Activated naive CD4-positive, alpha-beta T cell treated with anti-CD3 and anti-CD28 coated beads for 36 hours (primary cell): ENCODE data around the gene SLC25A45. TPM values are rescaled to one million over a fixed set of nuclear protein-coding genes. Genes with fewer than 3 reads are reported as not detected.
A peak's percentile ranks its signal among the peaks of the same experiment; 100 is the strongest.
"Not testable (repeated sequence)": the region's sequence is repeated elsewhere in the genome, so short reads cannot be mapped to it uniquely, and the experiment has no call there.

Experiments
- CTCF ChIA-PET: fragments of 350-600 bp; sonication (Branson Sonifier 250); formaldehyde crosslinking; loops from one replicate; lab custom pipeline; 2021; ENCODE audit warnings: antibody characterized with exemption; lab: Charles Lee
- DNase-seq: peaks from one replicate; pipeline ENCODE4 v3.0.0-alpha.2; 2020
- H3K27ac Mint-ChIP-seq: one replicate; pipeline ENCODE4 v1.8.0; 2021; ENCODE audit warnings: mild to moderate bottlenecking, mixed read lengths
- H3K27me3 Mint-ChIP-seq: one replicate; pipeline ENCODE4 v1.8.0; 2021; ENCODE audit warnings: low read depth, mixed read lengths
- H3K36me3 Mint-ChIP-seq: one replicate; pipeline ENCODE4 v1.8.0; 2021; ENCODE audit warnings: low read depth, mixed read lengths
- H3K4me1 Mint-ChIP-seq: one replicate; pipeline ENCODE4 v1.8.0; 2021; ENCODE audit warnings: low read depth, mixed read lengths
- H3K4me3 Mint-ChIP-seq: one replicate; pipeline ENCODE4 v1.8.0; 2021; ENCODE audit warnings: mild to moderate bottlenecking, moderate library complexity, mixed read lengths
- H3K9me3 Mint-ChIP-seq: one replicate; pipeline ENCODE4 v1.8.0; 2021; ENCODE audit warnings: mixed read lengths
- intact Hi-C: fragments of 100-400 bp; cut with micrococcal nuclease; formaldehyde crosslinking; loops from one replicate; pipeline ENCODE4 v1.15.1; 2023
- total RNA-seq, 2 experiments: library from RNA; stranded (reverse); gene quantifications; one replicate each; pipeline ENCODE4 v1.2.3, GENCODE V29; 2021

The SLC25A45 gene
- total RNA-seq, 2 experiments from 2014 or later = 10.4 to 12.1 TPM

DNA sequence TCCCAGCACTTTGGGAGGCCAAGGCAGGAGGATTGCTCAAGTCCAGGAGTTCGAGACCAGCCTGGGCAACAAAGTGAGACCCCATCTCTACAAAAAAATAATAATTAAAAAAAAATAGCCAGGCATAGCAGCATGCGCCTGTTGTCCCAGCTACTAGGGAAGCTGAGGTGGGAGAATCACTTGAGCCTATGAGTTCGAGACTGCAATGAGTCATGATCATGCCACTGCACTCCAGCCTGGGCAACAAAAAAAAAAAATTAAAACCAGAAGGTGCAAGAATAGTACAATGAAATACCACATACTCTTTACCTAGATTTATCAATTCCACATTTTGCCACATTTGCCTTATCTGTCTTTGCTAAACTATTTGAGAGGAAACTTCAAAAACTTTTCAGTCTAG is 40.6 kb downstream of the SLC25A45 start:
- DNase-seq = no peak
- no peak overlapping the region for H3K4me3 Mint-ChIP-seq
- no peaks in the 10 kb centered on the region for H3K9me3 Mint-ChIP-seq
- H3K36me3 Mint-ChIP-seq = peaks cover 22% of the 10 kb centered on the region
- intact Hi-C loops = no loop called here
- no peaks in the 10 kb centered on the region for H3K27me3 Mint-ChIP-seq
- no peak overlapping the region for H3K27ac Mint-ChIP-seq
- peaks cover 19% of the 10 kb centered on the region for H3K4me1 Mint-ChIP-seq
- CTCF ChIA-PET = interaction anchor here (1.0 kb wide), 1 partner anchor 26 kb away, joined by 4 read pairs; no protein-coding TSS in a partner anchor

DNA sequence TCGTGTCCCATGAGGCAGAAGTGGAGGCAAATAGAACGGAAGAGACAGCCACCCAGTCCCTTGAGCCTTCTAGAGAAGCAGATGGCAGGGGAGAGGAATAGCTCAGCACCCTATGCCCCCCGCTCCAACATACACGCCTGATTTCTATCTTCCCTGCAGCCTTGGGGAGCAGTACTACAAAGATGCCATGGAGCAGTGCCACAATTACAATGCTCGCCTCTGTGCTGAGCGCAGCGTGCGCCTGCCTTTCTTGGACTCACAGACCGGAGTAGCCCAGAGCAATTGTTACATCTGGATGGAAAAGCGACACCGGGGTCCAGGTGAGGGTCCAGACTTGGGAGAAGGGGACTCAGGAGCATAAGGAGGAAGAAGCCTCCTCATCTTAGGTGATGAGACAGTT is 42.2 kb downstream of the SLC25A45 start:
- H3K4me3 Mint-ChIP-seq = no peak overlapping the region
- no peak for DNase-seq
- H3K27me3 Mint-ChIP-seq = no peaks in the 10 kb centered on the region
- peaks cover 28% of the 10 kb centered on the region for H3K4me1 Mint-ChIP-seq
- H3K9me3 Mint-ChIP-seq = no peaks in the 10 kb centered on the region
- intact Hi-C loops = no loop called here
- peaks cover 19% of the 10 kb centered on the region for H3K36me3 Mint-ChIP-seq
- H3K27ac Mint-ChIP-seq = no peak overlapping the region
- CTCF ChIA-PET = interaction anchor here (1.0 kb wide), 1 partner anchor 11 kb away, joined by 3 read pairs; no protein-coding TSS in a partner anchor

- CTCF ChIA-PET = interaction anchor here (1.0 to 2.6 kb wide), 4 partner anchors 9 to 172 kb away, joined by 3 to 9 read pairs (median 6); partner anchors contain the start of gene CDC42EP2
- Mint-ChIP-seq H3K27ac (no peak overlapping the region), H3K9me3 (no peaks in the 10 kb centered on the region), H3K27me3 (no peaks in the 10 kb centered on the region), H3K4me3 (no peak overlapping the region), H3K4me1 (peaks cover 36% of the 10 kb centered on the region), H3K36me3 (peaks cover 18% of the 10 kb centered on the region)
- intact Hi-C loops = no loop called here
- DNase-seq = no peak
Measured at GRCh38 chr11:65338676-65339075, 43.8 kb downstream of the SLC25A45 start.

GRCh38 chr11:65334696-65335295 is 47.6 kb downstream of the SLC25A45 start:
- intact Hi-C loops = loop anchor here (5.0 kb wide), 5 partner anchors 57 to 222 kb away; partner anchors contain the start of genes POLA2 and TM7SF2
- DNase-seq = no peak
- Mint-ChIP-seq H3K9me3 (no peaks in the 10 kb centered on the region), H3K27me3 (no peaks in the 10 kb centered on the region), H3K4me1 (peaks cover 34% of the 10 kb centered on the region), H3K4me3 (peak overlapping the region; percentile 93), H3K27ac (peak overlapping the region; percentile 85), H3K36me3 (peaks cover 7% of the 10 kb centered on the region)
- CTCF ChIA-PET = interaction anchor here (0.6 to 9.2 kb wide), 3 partner anchors 18 to 30 kb away, joined by 4 to 161 read pairs (median 7); partner anchors contain the start of gene CDC42EP2

GRCh38 chr11:65332591-65332990 is 49.9 kb downstream of the SLC25A45 start:
- CTCF ChIA-PET = interaction anchor here (0.6 to 9.2 kb wide), 11 partner anchors 16 to 234 kb away, joined by 3 to 161 read pairs (median 5); partner anchors contain the start of genes CAPN1, CDC42EP2 and POLA2
- H3K9me3 Mint-ChIP-seq, H3K27me3 Mint-ChIP-seq, DNase-seq, H3K27ac Mint-ChIP-seq, H3K4me3 Mint-ChIP-seq, H3K36me3 Mint-ChIP-seq: not testable (repeated sequence)
- intact Hi-C loops = loop anchor here (2.0 to 5.0 kb wide), 6 partner anchors 22 to 220 kb away; partner anchors contain the start of genes POLA2, TIGD3 and TM7SF2
- H3K4me1 Mint-ChIP-seq = peaks cover 23% of the 10 kb centered on the region

DNA sequence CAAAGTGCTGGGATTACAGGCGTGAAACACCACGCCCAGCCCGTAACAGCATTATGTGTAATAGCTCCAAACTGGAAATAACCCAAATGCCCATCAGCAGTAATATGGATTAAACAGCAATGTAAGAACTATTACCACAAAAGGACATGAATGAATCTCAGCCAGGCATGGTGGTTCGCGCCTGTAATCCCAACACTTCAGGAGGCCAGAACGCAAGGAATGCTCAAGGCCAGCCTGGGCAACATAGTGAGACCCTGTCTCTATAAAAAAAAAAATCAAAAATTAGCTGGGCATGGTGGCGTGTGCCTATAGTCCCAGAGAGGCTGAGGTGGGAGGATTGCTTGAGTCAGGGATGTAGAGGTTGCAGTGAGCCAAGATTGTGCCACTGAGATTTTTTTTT is 51.9 kb downstream of the SLC25A45 start:
- Mint-ChIP-seq H3K9me3 (no peaks in the 10 kb centered on the region), H3K27ac (no peak overlapping the region), H3K36me3 (peaks cover 5% of the 10 kb centered on the region), H3K27me3 (no peaks in the 10 kb centered on the region), H3K4me3 (no peak overlapping the region), H3K4me1 (peaks cover 17% of the 10 kb centered on the region)
- no peak for DNase-seq
- CTCF ChIA-PET = interaction anchor here (0.5 to 9.2 kb wide), 33 partner anchors 8 to 721 kb away, joined by 3 to 161 read pairs (median 4); partner anchors contain the start of genes CAPN1, CDC42EP2 and POLA2
- intact Hi-C loops = loop anchor here (1.0 to 5.0 kb wide), 8 partner anchors 15 to 318 kb away; partner anchors contain the start of genes POLA2 and TM7SF2

DNA sequence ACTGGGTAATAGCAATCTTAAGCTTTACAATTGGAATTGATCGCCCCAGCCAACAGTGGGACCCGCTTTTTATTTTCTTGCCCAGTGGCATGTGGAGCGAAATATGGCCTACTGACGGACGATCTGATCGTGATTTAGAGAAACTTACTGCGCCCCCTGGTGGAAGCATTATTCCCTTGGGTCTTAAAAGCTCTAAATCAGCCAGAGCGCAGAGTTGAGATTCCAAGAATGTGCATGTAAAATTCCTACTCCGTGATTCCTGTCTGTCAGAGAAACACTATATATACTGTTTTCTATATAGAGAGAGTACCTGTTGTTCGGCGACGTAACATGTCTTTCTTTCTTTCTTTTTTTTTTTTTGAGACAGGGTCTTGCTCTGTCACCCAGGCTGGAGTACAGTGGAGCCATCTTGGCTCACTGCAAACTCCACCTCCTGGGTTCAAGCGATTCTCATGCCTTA is 52.5 kb downstream of the SLC25A45 start:
- intact Hi-C loops = loop anchor here (1.0 to 5.0 kb wide), 8 partner anchors 15 to 317 kb away; partner anchors contain the start of genes POLA2 and TM7SF2
- no peaks in the 10 kb centered on the region for H3K9me3 Mint-ChIP-seq
- DNase-seq = peak; percentile 96
- no peaks in the 10 kb centered on the region for H3K27me3 Mint-ChIP-seq
- H3K4me1 Mint-ChIP-seq = peaks cover 11% of the 10 kb centered on the region
- no peak overlapping the region for H3K27ac Mint-ChIP-seq
- H3K4me3 Mint-ChIP-seq = no peak overlapping the region
- H3K36me3 Mint-ChIP-seq = peaks cover 2% of the 10 kb centered on the region
- CTCF ChIA-PET = interaction anchor here (0.5 to 9.2 kb wide), 43 partner anchors 8 to 514 kb away, joined by 3 to 161 read pairs (median 4); partner anchors contain the start of genes CDC42EP2 and POLA2

DNA sequence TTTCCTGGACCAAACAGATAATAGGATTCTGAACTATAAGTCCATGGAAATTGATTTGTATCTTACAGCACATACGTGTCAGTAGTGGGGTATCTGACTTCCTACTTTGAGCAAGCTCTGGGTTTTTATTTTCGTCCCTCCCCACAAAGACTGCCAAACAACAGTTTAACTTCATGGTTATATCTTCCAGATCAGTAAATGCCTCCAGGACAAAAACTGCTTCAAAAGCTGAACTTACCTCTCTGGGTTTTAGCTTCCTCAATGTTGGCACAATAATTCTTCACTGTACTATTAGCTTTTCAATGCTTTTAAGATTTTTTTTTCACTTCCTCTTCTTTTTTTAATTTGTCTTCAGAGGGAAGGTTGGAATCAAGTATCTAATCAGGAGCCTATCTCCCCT is 53.0 kb downstream of the SLC25A45 start:
- Mint-ChIP-seq H3K27me3 (no peaks in the 10 kb centered on the region), H3K4me3 (no peak overlapping the region), H3K9me3 (no peaks in the 10 kb centered on the region), H3K4me1 (peaks cover 6% of the 10 kb centered on the region), H3K27ac (no peak overlapping the region), H3K36me3 (peaks cover 2% of the 10 kb centered on the region)
- intact Hi-C loops = no loop called here
- CTCF ChIA-PET = interaction anchor here (0.5 to 9.2 kb wide), 46 partner anchors 9 to 514 kb away, joined by 3 to 161 read pairs (median 4); partner anchors contain the start of genes CDC42EP2 and POLA2
- no peak for DNase-seq

- H3K36me3 Mint-ChIP-seq = no peaks in the 10 kb centered on the region
- H3K4me3 Mint-ChIP-seq = no peak overlapping the region
- peaks cover 6% of the 10 kb centered on the region for H3K4me1 Mint-ChIP-seq
- H3K27ac Mint-ChIP-seq = no peak overlapping the region
- no peak for DNase-seq
- no peaks in the 10 kb centered on the region for H3K9me3 Mint-ChIP-seq
- CTCF ChIA-PET = interaction anchor here (0.6 to 9.2 kb wide), 2 partner anchors 10 to 40 kb away, joined by 4 to 161 read pairs; partner anchors contain the start of gene CDC42EP2
- intact Hi-C loops = no loop called here
- no peaks in the 10 kb centered on the region for H3K27me3 Mint-ChIP-seq
Measured at GRCh38 chr11:65327021-65327420, 55.4 kb downstream of the SLC25A45 start.

GRCh38 chr11:65325435-65325834 is 57.0 kb downstream of the SLC25A45 start:
- Mint-ChIP-seq H3K27ac (no peak overlapping the region), H3K4me1 (peaks cover 6% of the 10 kb centered on the region), H3K9me3 (no peaks in the 10 kb centered on the region), H3K27me3 (no peaks in the 10 kb centered on the region), H3K4me3 (no peak overlapping the region), H3K36me3 (no peaks in the 10 kb centered on the region)
- intact Hi-C loops = no loop called here
- DNase-seq = no peak
- CTCF ChIA-PET = interaction anchor here (1.3 kb wide), 1 partner anchor 9 kb away, joined by 9 read pairs; no protein-coding TSS in a partner anchor
